RWPE1 (cell line): ENCODE data around the gene PURA.

ENCODE experiments used
- CTCF ChIA-PET: fragments of 350-600 bp; sonication (Branson Sonifier 250); formaldehyde crosslinking; extraction: SDS; loops from one replicate; lab custom pipeline; 2021; lab: Yijun Ruan, JAX
- POLR2A ChIA-PET: fragments of 400-600 bp; formaldehyde crosslinking; extraction: SDS; loops from one replicate; lab custom pipeline; 2020; ENCODE audit warnings: antibody characterized with exemption; ENCODE audit not compliant: low non-redundant PET; lab: Yijun Ruan, JAX
- DNase-seq: peaks from one replicate; pipeline ENCODE4 v3.0.0; 2012; ENCODE audit warnings: low spot score
- H3K27ac ChIP-seq: fragments of 450-650 bp; 2 replicates; pipeline ENCODE4 v1.5.1; 2017
- CTCF ChIP-seq: fragments of 450-650 bp; conservative IDR thresholded peaks from 2 replicates; pipeline ENCODE4 v1.5.1; 2017; ENCODE audit warnings: low read depth, mild to moderate bottlenecking

Gene PURA

GRCh38 chr5:140094889-140095288, 19.0 kb upstream of the PURA start:
- no peak for DNase-seq
- ChIA-PET POLR2A (no interaction called here), CTCF (no interaction called here)
- TF ChIP-seq CTCF = no peak
- H3K27ac ChIP-seq = no peak overlapping the region

GRCh38 chr5:140101179-140101578, 12.7 kb upstream of the PURA start:
- ChIA-PET POLR2A (interaction anchor here (0.6 kb wide), 1 partner anchor 168 kb away, joined by 4 read pairs; no protein-coding TSS in a partner anchor), CTCF (no interaction called here)
- no peak for TF ChIP-seq CTCF
- DNase-seq = no peak
- no peak overlapping the region for H3K27ac ChIP-seq

- no peak overlapping the region for H3K27ac ChIP-seq
- ChIA-PET CTCF (no interaction called here), POLR2A (no interaction called here)
- TF ChIP-seq CTCF = no peak
- no peak for DNase-seq
These were observed 10.8 kb upstream of the PURA start for GRCh38 chr5:140103154-140103553.

- DNase-seq = no peak
- POLR2A ChIA-PET = no interaction called here
- TF ChIP-seq CTCF = no peak
- CTCF ChIA-PET = no interaction called here
- H3K27ac ChIP-seq = no peak overlapping the region
These were observed 9.8 kb upstream of the PURA start for GRCh38 chr5:140104100-140104499.

- TF ChIP-seq CTCF = peak; percentile 23; the same call in 1 of the 2 replicates
- DNase-seq = no peak
- ChIA-PET POLR2A (no interaction called here), CTCF (interaction anchor here (0.7 to 1.1 kb wide), 5 partner anchors 9 to 138 kb away, joined by 3 to 5 read pairs (median 4); no protein-coding TSS in a partner anchor)
- no peak overlapping the region for H3K27ac ChIP-seq
These were observed 7.8 kb upstream of the PURA start for GRCh38 chr5:140106101-140106500.

GRCh38 chr5:140106805-140107311, 7.1 kb upstream of the PURA start:
- DNase-seq = no peak
- H3K27ac ChIP-seq = peak overlapping the region; percentile 97
- ChIA-PET CTCF (interaction anchor here (0.7 to 1.6 kb wide), 6 partner anchors 34 to 135 kb away, joined by 3 to 4 read pairs (median 3); no protein-coding TSS in a partner anchor), POLR2A (interaction anchor here (0.6 to 0.7 kb wide), 2 partner anchors 26 to 106 kb away, joined by 3 to 5 read pairs; no protein-coding TSS in a partner anchor)
- no peak for TF ChIP-seq CTCF
